Measurements from ENCODE around the gene EEF1A2.

DNA sequence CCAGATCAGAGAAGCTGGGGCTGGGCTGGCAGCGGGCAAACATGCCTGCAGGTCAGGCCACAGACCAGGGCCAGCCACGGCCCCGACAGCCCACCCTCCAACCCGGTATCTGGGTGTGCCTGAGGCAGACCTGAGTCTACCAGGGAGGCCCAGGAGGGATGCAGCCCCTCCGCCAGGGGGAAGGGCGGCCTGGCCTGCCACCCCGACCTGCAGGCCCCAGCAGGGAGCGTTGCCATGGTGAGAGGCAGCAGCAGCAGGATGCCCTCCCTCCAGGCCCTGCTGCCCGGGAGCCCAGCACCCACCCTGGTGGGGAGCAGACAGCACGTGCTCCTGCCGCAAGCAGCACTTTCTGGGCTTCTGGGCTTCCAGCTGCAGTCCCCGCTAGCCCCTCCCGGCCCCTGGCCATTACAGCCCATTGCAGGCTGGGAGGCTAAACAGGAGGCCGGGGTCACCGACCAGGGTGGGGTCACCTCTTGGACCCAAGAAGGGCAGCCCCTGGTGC lies 3.8 kb upstream of the EEF1A2 start:
- no peak for TF ChIP-seq CTCF (conservative IDR thresholded peaks at IDR 0.05)
- no peak for TF ChIP-seq EZH2 (IDR thresholded peaks at IDR 0.05; ENCODE audit: low read depth)

Measured in PC-9 (cell line).